Measurements from ENCODE around the gene TMEM156. TPM values are rescaled to one million over a fixed set of nuclear protein-coding genes. Genes with fewer than 3 reads are reported as not detected.

The TMEM156 gene
- not detected for total RNA-seq

DNA sequence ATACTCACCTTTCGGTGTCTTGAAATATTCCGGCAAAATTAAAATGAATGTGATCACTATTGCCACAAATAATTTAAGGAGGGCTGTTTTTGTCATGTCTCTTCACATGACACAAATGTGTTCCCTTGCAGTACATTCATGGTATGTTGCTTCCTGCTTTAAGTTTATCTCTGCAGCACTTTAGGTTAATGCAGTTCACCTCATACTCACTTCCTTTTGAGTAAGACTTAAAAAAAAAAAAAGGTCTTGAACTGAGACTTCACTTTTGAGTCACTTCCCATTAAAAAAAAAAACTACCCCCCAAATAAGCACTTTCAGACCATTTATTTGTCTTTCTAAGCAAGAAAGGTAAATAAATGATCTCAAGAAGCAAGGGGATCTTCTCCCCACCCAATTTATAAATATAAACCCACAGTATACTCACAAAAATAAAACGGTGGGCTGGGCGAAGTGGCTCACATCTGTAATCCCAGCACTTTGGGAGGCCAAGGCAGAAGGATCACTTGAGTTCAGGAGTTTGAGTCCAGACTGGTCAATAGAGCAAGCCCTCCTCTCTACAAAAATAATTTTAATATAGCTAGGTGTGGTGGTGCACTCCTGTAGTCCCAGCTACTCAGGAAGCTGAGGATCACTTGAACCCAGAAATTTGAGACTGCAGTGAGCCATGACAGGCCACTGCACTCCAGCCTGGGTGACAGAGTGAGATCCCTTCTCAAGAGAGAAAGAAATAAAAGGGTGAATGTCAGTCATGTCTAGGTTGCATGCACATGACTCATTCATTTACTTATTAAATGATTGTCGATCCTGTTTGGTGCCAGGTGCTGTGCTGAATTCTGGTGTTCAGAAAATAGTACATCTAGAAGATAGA lies at the start of gene TMEM156:
TMEM156 (minus strand) TSS at position 192 of the 868 bp plus-strand sequence; CDS start at position 96, 96 bp downstream.
- Histone ChIP-seq H3K4me3 (no peak within 1 kb of the TSS), H3K4me1 (no peaks in the 10 kb centered on the region)
- WGBS, 2 donors (ENCODE audit: low coverage in 1 of 2): 67 to 88% methylated on average over 4 to 5 of the region's 5 CpGs

DNA sequence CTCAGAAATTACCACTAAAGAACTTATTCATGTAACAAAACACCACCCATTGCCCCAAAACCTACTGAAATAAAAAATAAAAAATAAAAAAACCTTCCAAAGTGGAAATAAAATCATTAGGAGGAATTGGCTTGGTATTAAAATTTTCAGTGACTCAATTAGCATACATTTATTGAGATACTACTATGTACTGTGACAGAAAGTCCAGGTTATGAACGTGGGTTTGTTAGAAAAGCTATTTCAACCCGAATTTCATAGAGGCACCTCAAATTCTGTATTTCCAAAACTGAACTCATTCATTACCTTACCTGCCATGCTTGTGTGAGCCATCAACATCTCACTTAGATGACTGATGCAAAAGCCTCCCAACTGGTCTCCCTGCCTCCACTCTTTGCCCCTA lies 46.6 kb upstream of the TMEM156 start:
- no peak overlapping the region for H3K27ac ChIP-seq
- H3K4me1 ChIP-seq: no peaks in the 10 kb centered on the region
- no peak overlapping the region for H3K4me3 ChIP-seq
- no peaks in the 10 kb centered on the region for H3K27me3 ChIP-seq
- no peak for ATAC-seq
- TF ChIP-seq POLR2A (IDR thresholded peaks at IDR 0.05) (no peak), CTCF (IDR thresholded peaks at IDR 0.05) (no peak), POLR2AphosphoS5 (IDR thresholded peaks at IDR 0.05) (no peak), EP300 (IDR thresholded peaks at IDR 0.05) (no peak)
- 90 to 91% methylated on average over 2 of the region's 2 CpGs for WGBS, 2 donors (ENCODE audit: low coverage in 1 of 2)
- peaks cover 0 to 24% of the 10 kb centered on the region in 2 donors for H3K36me3 ChIP-seq
- no peaks in the 10 kb centered on the region for H3K9me3 ChIP-seq

More for the DNA sequence above, at the start of gene TMEM156:
- H3K27ac ChIP-seq: no peak within 1 kb of the TSS
- ATAC-seq: no peak
- H3K27me3 ChIP-seq: no peaks in the 10 kb centered on the region
- no peaks in the 10 kb centered on the region for H3K9me3 ChIP-seq
- TF ChIP-seq POLR2AphosphoS5 (IDR thresholded peaks at IDR 0.05): no peak
- no peak for TF ChIP-seq EP300 (IDR thresholded peaks at IDR 0.05)
- TF ChIP-seq POLR2A (IDR thresholded peaks at IDR 0.05): no peak
- H3K36me3 ChIP-seq: no peaks in the 10 kb centered on the region

DNA sequence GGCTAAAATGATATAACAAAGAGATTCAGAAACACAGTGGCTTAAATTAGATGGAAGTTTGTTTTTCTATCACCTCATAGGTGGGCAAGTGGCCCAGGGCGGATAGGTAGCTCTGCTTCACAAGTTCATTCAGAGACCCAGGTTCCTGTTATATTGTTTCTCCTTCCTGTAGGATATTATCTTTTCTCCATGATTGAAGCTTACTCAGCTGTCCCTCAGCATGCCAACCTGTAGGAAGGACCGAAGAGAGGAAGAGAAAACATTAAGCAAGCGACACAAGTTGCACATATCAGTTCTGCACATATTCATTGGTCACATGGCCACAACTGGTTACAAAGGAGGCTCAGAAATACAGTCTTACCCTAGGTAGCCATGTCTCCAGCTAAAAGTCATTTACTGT lies 36.7 kb upstream of the TMEM156 start:
- ATAC-seq: no peak
- Histone ChIP-seq H3K27ac (no peak overlapping the region), H3K4me1 (peaks cover 0 to 25% (median 0%) of the 10 kb centered on the region in 3 donors), H3K27me3 (no peaks in the 10 kb centered on the region), H3K36me3 (no peaks in the 10 kb centered on the region), H3K4me3 (no peak overlapping the region), H3K9me3 (no peaks in the 10 kb centered on the region)
- WGBS, 2 donors (ENCODE audit: low coverage in 1 of 2): 49 to 100% methylated on average over 2 to 3 of the region's 3 CpGs
- TF ChIP-seq POLR2AphosphoS5 (IDR thresholded peaks at IDR 0.05): no peak
- TF ChIP-seq POLR2A (IDR thresholded peaks at IDR 0.05): no peak
- no peak for TF ChIP-seq CTCF (IDR thresholded peaks at IDR 0.05)
- TF ChIP-seq EP300 (IDR thresholded peaks at IDR 0.05): no peak

DNA sequence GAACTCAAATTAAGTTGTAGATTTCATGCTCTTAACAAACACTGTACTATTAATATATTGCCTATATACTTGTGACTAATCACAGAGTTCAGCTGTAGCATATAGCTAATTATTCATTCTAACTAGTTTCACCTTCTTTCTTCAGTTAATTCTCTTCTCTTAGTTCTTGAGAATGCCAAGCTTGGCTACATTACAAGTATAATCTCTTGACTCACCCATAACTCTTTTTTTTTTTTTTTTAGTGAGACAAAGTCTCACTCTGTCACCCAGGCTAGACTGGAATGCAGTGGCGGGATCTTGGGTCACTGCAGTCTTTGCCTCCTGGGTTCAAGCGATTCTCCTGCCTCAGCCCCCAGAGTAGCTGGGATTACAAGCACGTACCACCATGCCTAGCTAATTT lies 35.2 kb upstream of the TMEM156 start:
- Histone ChIP-seq H3K27me3 (no peaks in the 10 kb centered on the region), H3K4me3 (no peak overlapping the region), H3K36me3 (no peaks in the 10 kb centered on the region), H3K27ac (no peak overlapping the region), H3K9me3 (no peaks in the 10 kb centered on the region), H3K4me1 (peaks cover 0 to 38% (median 0%) of the 10 kb centered on the region in 3 donors)
- WGBS, 2 donors (ENCODE audit: low coverage in 1 of 2): 83% methylated on average over 1 of the region's 3 CpGs; no CpG with 5 or more reads in 1 of the 2 donors
- no peak for ATAC-seq
- TF ChIP-seq POLR2AphosphoS5 (IDR thresholded peaks at IDR 0.05) (no peak), CTCF (IDR thresholded peaks at IDR 0.05) (no peak), POLR2A (IDR thresholded peaks at IDR 0.05) (no peak), EP300 (IDR thresholded peaks at IDR 0.05) (no peak)

- WGBS, 2 donors (ENCODE audit: low coverage in 1 of 2): 82 to 90% methylated on average over 2 of the region's 2 CpGs
- no peak overlapping the region for H3K27ac ChIP-seq
- peaks cover 0 to 42% (median 0%) of the 10 kb centered on the region in 3 donors for H3K4me1 ChIP-seq
- H3K27me3 ChIP-seq: no peaks in the 10 kb centered on the region
- no peaks in the 10 kb centered on the region for H3K9me3 ChIP-seq
- no peaks in the 10 kb centered on the region for H3K36me3 ChIP-seq
- ATAC-seq: no peak
- no peak for TF ChIP-seq POLR2AphosphoS5 (IDR thresholded peaks at IDR 0.05)
- no peak for TF ChIP-seq EP300 (IDR thresholded peaks at IDR 0.05)
- TF ChIP-seq POLR2A (IDR thresholded peaks at IDR 0.05): no peak
- TF ChIP-seq CTCF (IDR thresholded peaks at IDR 0.05): no peak
- H3K4me3 ChIP-seq: no peak overlapping the region
Measured at GRCh38 chr4:39067031-39067430, 34.8 kb upstream of the TMEM156 start.
